GM18907 (cell line): Measurements from ENCODE around the gene ZBTB7B.
A peak's percentile ranks its signal among the peaks of the same experiment; 100 is the strongest.
"Not testable (repeated sequence)": the region's sequence is repeated elsewhere in the genome, so short reads cannot be mapped to it uniquely, and the experiment has no call there.

ENCODE experiments used
- ATAC-seq: cut with Tn5 transposase; IDR thresholded peaks from one replicate; pipeline ENCODE4 v1.9.1; 2021; ENCODE audit warnings: mild to moderate bottlenecking, moderate library complexity; ENCODE audit not compliant: unreplicated experiment

Gene ZBTB7B

GRCh38 chr1:154967331-154967950, 35.2 kb upstream of the ZBTB7B start:
- no peak for ATAC-seq

- ATAC-seq: no peak
Observed at GRCh38 chr1:154968731-154969130, 33.9 kb upstream of the ZBTB7B start.

- ATAC-seq: no peak
Observed at GRCh38 chr1:154969246-154969645, 33.4 kb upstream of the ZBTB7B start.

- no peak for ATAC-seq
Observed at GRCh38 chr1:154969860-154970452, 32.6 kb upstream of the ZBTB7B start.

- ATAC-seq: no peak
Observed at GRCh38 chr1:154970631-154971340, 31.8 kb upstream of the ZBTB7B start, which contains the start of gene SHC1. Gene SHC1, minus strand, starts transcription at chr1:154970747. Its CDS starts 221 bp downstream, at chr1:154970526.

- ATAC-seq: no peak
Observed at GRCh38 chr1:154971341-154971998, 31.1 kb upstream of the ZBTB7B start.

- no peak for ATAC-seq
Observed at GRCh38 chr1:154972213-154972516, 30.4 kb upstream of the ZBTB7B start.

- no peak for ATAC-seq
Observed at GRCh38 chr1:154972517-154973343, 29.9 kb upstream of the ZBTB7B start.

GRCh38 chr1:154973344-154974101, 29.1 kb upstream of the ZBTB7B start:
- peak; percentile 32 for ATAC-seq

- ATAC-seq: peak; percentile 79
Observed at GRCh38 chr1:154974102-154974807, 28.3 kb upstream of the ZBTB7B start, which contains the start of gene CKS1B. Gene CKS1B, plus strand, starts transcription at chr1:154974681. Its CDS starts 65 bp downstream, at chr1:154974746.

- peak; percentile 44 for ATAC-seq
Observed at GRCh38 chr1:154974808-154975408, 27.7 kb upstream of the ZBTB7B start.

- no peak for ATAC-seq
Observed at GRCh38 chr1:154975409-154976059, 27.1 kb upstream of the ZBTB7B start.

GRCh38 chr1:154977762-154978161, 24.8 kb upstream of the ZBTB7B start:
- not testable (repeated sequence) for ATAC-seq

GRCh38 chr1:154978360-154978759, 24.2 kb upstream of the ZBTB7B start:
- no peak for ATAC-seq

GRCh38 chr1:154982341-154982740, 20.3 kb upstream of the ZBTB7B start:
- no peak for ATAC-seq

- ATAC-seq: peak; percentile 95
Observed at GRCh38 chr1:154982897-154983648, 19.5 kb upstream of the ZBTB7B start, which contains the start of gene FLAD1. Gene FLAD1, plus strand, starts transcription at chr1:154983344. Its CDS starts 351 bp downstream, at chr1:154983695.

- ATAC-seq: no peak
Observed at GRCh38 chr1:154983776-154984466, 18.7 kb upstream of the ZBTB7B start.
